Measurements from ENCODE around the gene GOLGA1. TPM values are rescaled to one million over a fixed set of nuclear protein-coding genes. Genes with fewer than 3 reads are reported as not detected.

The GOLGA1 gene
- total RNA-seq, 4 donors from 2014 or later = 6.7 to 25.7 (median 15.4) TPM

DNA sequence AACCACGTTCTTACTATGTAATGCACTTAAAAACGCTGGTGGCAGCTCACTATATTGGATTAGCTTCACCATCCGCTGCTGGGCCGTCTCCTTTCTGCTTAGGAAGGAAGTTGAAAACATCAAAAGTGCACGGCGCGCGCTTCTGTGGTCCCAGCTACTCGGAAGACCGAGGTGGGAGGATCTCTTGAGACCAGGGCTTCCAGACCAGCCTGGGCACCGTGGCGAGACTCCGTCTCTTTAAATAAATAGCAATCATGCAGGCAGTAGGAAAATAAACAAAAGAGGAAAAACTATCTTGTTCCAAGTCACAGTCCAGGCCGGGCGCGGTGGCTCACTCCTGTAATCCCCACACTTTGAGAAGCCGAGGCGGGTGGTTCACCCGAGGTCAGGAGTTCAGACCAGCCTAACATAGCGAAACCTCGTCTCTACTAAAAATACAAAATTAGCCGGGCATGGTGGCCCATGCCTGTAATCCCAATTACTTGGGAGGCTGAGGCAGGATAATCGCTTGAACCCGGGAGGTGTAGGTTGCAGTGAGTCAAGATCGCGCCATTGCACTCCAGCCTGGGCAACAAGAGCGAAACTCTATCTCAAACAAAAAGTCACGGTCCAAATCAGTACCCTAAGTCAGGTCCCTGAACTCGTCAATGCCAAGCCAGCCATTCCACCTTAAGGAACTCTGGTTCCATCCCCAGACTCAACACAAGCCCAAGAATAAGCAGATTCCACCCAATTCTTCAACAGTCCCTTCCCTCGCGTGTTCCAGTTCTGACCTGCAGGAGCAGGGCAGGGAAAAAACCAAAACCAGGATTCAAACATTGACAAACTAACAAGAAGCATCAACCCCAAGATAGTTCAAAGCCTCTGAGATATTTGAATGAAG, 1.0 kb upstream of the GOLGA1 start:
- no peaks in the 10 kb centered on the region for H3K27me3 ChIP-seq
- no peaks in the 10 kb centered on the region for H3K9me3 ChIP-seq
- H3K4me3 ChIP-seq = peak overlapping the region; percentile 58 to 71
- no peak for TF ChIP-seq POLR2A (IDR thresholded peaks at IDR 0.05)
- TF ChIP-seq, protein P1, sequence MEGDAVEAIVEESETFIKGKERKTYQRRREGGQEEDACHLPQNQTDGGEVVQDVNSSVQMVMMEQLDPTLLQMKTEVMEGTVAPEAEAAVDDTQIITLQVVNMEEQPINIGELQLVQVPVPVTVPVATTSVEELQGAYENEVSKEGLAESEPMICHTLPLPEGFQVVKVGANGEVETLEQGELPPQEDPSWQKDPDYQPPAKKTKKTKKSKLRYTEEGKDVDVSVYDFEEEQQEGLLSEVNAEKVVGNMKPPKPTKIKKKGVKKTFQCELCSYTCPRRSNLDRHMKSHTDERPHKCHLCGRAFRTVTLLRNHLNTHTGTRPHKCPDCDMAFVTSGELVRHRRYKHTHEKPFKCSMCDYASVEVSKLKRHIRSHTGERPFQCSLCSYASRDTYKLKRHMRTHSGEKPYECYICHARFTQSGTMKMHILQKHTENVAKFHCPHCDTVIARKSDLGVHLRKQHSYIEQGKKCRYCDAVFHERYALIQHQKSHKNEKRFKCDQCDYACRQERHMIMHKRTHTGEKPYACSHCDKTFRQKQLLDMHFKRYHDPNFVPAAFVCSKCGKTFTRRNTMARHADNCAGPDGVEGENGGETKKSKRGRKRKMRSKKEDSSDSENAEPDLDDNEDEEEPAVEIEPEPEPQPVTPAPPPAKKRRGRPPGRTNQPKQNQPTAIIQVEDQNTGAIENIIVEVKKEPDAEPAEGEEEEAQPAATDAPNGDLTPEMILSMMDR (IDR thresholded peaks at IDR 0.05) = no peak
- H3K36me3 ChIP-seq = no peaks in the 10 kb centered on the region
- intact Hi-C loops (cut with DNase I; ENCODE audit: low total_unique reads) = no loop called here
- peak; percentile 43 to 46 for DNase-seq
- H3K4me1 ChIP-seq = peaks cover 0 to 5% of the 10 kb centered on the region in 2 donors
- peak overlapping the region; percentile 89 to 90 for H3K27ac ChIP-seq

DNA sequence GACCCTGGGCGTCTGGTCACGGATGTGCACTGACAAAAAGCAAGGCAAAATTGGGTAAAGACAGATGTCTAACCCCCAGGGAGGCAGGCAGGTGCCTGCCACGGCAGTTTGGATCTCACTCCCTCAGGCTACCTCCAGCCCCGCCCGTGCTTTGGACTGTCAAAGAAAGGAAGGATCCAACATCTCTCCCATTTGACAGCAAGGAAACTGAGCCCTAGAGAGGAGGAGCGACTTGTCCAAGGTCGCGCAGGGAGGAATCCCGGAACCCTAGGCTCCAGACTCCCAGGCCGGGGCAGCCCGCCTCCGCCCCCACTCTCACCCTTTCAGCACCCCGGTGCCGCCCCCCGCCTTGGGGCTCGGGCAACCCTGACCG, 376 bp downstream of the GOLGA1 start:
- DNase-seq = no peak
- Histone ChIP-seq H3K4me3 (peak overlapping the region; percentile 58 to 71), H3K4me1 (peaks cover 0 to 5% of the 10 kb centered on the region in 2 donors), H3K27me3 (no peaks in the 10 kb centered on the region), H3K27ac (peak overlapping the region; percentile 89 to 90), H3K9me3 (no peaks in the 10 kb centered on the region), H3K36me3 (no peaks in the 10 kb centered on the region)
- TF ChIP-seq, protein P1 (IDR thresholded peaks at IDR 0.05) = no peak
- TF ChIP-seq POLR2A (IDR thresholded peaks at IDR 0.05) = no peak
- intact Hi-C loops (cut with DNase I; ENCODE audit: low total_unique reads) = no loop called here

DNA sequence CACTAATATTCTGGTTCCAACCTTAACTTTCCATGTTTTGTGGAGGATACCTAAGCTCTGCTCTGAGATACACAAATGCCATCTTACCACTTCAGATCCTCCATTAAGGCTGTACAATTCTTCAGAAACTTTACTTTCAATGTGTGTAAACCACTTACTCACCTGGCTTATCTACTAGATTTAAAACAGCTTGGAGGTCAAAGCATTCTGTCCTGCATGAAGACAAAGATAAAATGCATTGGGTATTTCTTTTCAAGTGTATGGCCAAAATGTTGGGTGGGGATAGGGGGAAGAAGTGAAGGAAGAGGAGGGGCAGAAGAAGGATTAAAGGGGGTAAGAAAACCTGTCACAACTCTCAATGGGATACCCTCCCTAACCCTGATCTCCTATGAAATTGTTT, 939 bp downstream of the GOLGA1 start:
- Histone ChIP-seq H3K4me3 (peak overlapping the region; percentile 58 to 71), H3K27me3 (no peaks in the 10 kb centered on the region), H3K27ac (peak overlapping the region; percentile 89 to 90), H3K4me1 (peaks cover 0 to 5% of the 10 kb centered on the region in 2 donors), H3K36me3 (no peaks in the 10 kb centered on the region), H3K9me3 (no peaks in the 10 kb centered on the region)
- TF ChIP-seq, protein P1 (IDR thresholded peaks at IDR 0.05) = no peak
- TF ChIP-seq POLR2A (IDR thresholded peaks at IDR 0.05) = no peak
- DNase-seq = no peak
- intact Hi-C loops (cut with DNase I; ENCODE audit: low total_unique reads) = no loop called here

DNA sequence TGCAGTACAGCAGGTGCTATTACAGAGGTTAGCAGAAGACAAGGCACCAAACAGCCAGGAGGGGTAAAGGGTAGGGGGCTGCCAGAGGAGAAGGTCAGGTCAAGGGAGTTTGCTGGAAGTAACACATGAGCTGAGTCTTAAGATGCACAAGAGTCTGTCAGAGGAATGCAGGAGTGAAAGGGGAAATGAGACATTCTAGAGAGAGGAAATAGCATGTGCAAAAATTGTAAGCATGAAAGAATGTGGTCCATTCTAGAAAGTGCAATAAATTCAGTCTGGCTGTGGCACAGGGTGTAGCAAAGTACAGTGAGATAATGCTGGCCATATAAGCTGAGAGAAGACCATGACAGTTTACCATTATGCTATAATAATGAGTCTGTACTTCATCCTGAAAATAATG, 6.6 kb downstream of the GOLGA1 start:
- H3K36me3 ChIP-seq = no peaks in the 10 kb centered on the region
- intact Hi-C loops (cut with DNase I; ENCODE audit: low total_unique reads) = no loop called here

DNA sequence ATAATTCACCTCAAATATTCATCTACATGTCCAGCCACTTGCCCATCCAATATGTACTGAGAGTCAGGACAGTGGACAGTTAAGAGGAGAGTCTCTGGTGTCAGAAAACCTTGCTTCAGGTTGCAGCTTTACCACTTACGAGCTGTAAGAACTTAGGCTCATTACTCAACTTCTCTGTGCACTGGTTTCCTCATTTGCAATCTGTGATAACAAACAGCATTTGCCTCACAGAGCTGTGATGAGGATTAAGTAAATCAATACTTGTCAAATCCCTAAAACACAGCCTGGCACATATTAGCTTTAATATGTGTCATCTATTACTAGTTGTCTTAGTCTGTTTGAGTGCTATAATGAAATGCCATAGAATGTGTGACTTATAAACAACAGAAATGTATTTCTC, 8.6 kb downstream of the GOLGA1 start:
- no peaks in the 10 kb centered on the region for H3K27me3 ChIP-seq
- TF ChIP-seq, protein P1 (IDR thresholded peaks at IDR 0.05) = no peak
- no peak for TF ChIP-seq POLR2A (IDR thresholded peaks at IDR 0.05)
- H3K9me3 ChIP-seq = no peaks in the 10 kb centered on the region
- no peak overlapping the region for H3K4me3 ChIP-seq
- no peak for DNase-seq
- no peaks in the 10 kb centered on the region for H3K36me3 ChIP-seq
- intact Hi-C loops (cut with DNase I; ENCODE audit: low total_unique reads) = no loop called here
- H3K4me1 ChIP-seq = no peaks in the 10 kb centered on the region
- H3K27ac ChIP-seq = no peak overlapping the region

More for the DNA sequence above, 6.6 kb downstream of the GOLGA1 start:
- no peaks in the 10 kb centered on the region for H3K27me3 ChIP-seq
- H3K27ac ChIP-seq = no peak overlapping the region
- TF ChIP-seq, protein P1 (IDR thresholded peaks at IDR 0.05) = no peak
- no peak for TF ChIP-seq POLR2A (IDR thresholded peaks at IDR 0.05)
- no peaks in the 10 kb centered on the region for H3K4me1 ChIP-seq
- no peak for DNase-seq
- H3K9me3 ChIP-seq = no peaks in the 10 kb centered on the region
- no peak overlapping the region for H3K4me3 ChIP-seq

Measured in uterus (tissue), 4 donors.